ENCODE data around the gene ANGPTL8. TPM values are rescaled to one million over a fixed set of nuclear protein-coding genes. Genes with fewer than 3 reads are reported as not detected.

ANGPTL8 gene
- total and polyA plus RNA-seq, 9 of the 15 experiments (the other 6 are each of a cell fraction or from before 2014, with no cell fraction given) = not detected

DNA sequence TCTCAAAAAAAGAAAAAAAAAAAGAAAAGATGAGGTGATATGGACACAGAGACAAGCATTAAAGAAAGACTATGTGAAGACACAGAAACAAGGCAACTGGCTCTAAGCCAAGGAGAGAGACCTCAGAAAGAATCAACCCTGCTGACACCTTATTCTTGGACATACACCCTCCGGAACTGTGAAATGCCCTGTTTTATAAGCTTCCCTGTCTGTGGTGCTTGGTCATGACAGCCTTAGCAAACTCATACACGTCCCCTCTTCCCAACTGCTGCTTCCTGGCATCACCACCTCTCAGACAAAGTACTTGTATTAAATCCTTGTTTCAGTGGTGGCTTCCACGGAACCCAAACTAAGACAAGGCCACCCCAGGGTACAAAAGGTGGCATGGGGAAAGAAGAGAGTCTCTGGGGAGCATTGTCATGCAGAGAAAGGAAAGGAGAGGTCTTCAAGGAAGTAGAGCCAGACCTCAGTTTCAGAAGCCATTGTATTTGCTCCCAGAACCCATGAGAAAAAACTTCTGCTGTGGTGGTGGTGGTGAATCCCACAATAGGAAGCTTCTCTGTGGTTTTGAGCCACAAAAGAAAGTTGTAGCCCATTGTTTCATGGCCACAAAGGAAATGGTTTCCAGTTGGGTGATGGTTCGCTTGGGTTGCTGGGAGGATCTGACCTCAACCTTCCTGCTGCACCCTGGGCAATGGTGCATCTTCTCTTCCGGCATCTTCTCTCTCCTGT lies 40.3 kb downstream of the ANGPTL8 start:
- H3K9ac ChIP-seq (ENCODE audit: insufficient read depth in 1 of 2, low read depth in 2 of 2, low read length in 2 of 2) = no peak overlapping the region
- ChIA-PET CTCF (ENCODE audit: low intra/inter-chr PET ratio) (no interaction called here), POLR2A (interaction anchor here (0.6 kb wide), 1 partner anchor 129 kb away, joined by 4 read pairs; no protein-coding TSS in a partner anchor)
- in situ Hi-C loops (cut with MboI) = no loop called here
- no peaks in the 10 kb centered on the region for H3K79me2 ChIP-seq (ENCODE audit: control insufficient read depth, insufficient read depth, low read length)
- no peak overlapping the region for H3K27ac ChIP-seq (ENCODE audit: extremely low read depth, low read depth, low read length)
- 6% methylated on average over 4 of the region's 5 CpGs for WGBS (ENCODE audit: insufficient coverage, low coverage, missing lambda C conversion rate)
- H3K9me1 ChIP-seq (ENCODE audit: control insufficient read depth, insufficient read depth, low read length) = no peaks in the 10 kb centered on the region
- peaks cover 8 to 48% of the 10 kb centered on the region in 2 experiments; a peak in 4 of 5 replicates for H3K27me3 ChIP-seq (ENCODE audit: control insufficient read depth in 2 of 2, insufficient read depth in 2 of 2, low read length in 2 of 2)
- H4K20me1 ChIP-seq (replicated peaks; ENCODE audit: control insufficient read depth, insufficient read depth, low read length) = no peaks in the 10 kb centered on the region
- FAIRE-seq = no peak
- ATAC-seq = no peak
- H3K36me3 ChIP-seq (ENCODE audit: control insufficient read depth, insufficient read depth, low read length) = no peaks in the 10 kb centered on the region
- BruUV-seq (replicated peaks) = no TSS peak
- no peaks in the 10 kb centered on the region for H3K9me3 ChIP-seq (replicated peaks; ENCODE audit: control insufficient read depth, insufficient read depth, low read depth, low read length)
- no peak for DNase-seq (ENCODE audit: extremely low read depth in 1 of 4, low spot score in 3 of 4)
- H3K4me2 ChIP-seq (ENCODE audit: insufficient read depth, low read length) = no peak overlapping the region
- no peak overlapping the region for H3K4me3 ChIP-seq
- intact Hi-C loops (cut with micrococcal nuclease) = no loop called here
- TF ChIP-seq, protein P1, sequence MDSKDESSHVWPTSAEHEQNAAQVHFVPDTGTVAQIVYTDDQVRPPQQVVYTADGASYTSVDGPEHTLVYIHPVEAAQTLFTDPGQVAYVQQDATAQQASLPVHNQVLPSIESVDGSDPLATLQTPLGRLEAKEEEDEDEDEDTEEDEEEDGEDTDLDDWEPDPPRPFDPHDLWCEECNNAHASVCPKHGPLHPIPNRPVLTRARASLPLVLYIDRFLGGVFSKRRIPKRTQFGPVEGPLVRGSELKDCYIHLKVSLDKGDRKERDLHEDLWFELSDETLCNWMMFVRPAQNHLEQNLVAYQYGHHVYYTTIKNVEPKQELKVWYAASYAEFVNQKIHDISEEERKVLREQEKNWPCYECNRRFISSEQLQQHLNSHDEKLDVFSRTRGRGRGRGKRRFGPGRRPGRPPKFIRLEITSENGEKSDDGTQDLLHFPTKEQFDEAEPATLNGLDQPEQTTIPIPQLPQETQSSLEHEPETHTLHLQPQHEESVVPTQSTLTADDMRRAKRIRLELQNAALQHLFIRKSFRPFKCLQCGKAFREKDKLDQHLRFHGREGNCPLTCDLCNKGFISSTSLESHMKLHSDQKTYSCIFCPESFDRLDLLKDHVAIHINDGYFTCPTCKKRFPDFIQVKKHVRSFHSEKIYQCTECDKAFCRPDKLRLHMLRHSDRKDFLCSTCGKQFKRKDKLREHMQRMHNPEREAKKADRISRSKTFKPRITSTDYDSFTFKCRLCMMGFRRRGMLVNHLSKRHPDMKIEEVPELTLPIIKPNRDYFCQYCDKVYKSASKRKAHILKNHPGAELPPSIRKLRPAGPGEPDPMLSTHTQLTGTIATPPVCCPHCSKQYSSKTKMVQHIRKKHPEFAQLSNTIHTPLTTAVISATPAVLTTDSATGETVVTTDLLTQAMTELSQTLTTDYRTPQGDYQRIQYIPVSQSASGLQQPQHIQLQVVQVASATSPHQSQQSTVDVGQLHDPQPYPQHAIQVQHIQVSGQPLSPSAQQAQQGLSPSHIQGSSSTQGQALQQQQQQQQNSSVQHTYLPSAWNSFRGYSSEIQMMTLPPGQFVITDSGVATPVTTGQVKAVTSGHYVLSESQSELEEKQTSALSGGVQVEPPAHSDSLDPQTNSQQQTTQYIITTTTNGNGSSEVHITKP (IDR thresholded peaks at IDR 0.05; ENCODE audit: partially characterized antibody) = peak; percentile 25
- TF ChIP-seq NFIC (IDR thresholded peaks at IDR 0.05) (peak; percentile 75), KLF16 (IDR thresholded peaks at IDR 0.05) (no peak), SMARCA4 (IDR thresholded peaks at IDR 0.05) (no peak), HDAC2 (IDR thresholded peaks at IDR 0.05) (no peak), PCBP2 (IDR thresholded peaks at IDR 0.05; ENCODE audit: low read depth, low read length, poor library complexity, severe bottlenecking) (no peak), NFYB (IDR thresholded peaks at IDR 0.05; ENCODE audit: extremely low read depth, insufficient read length) (no peak), ZNF282 (CRISPR knock-in tag; IDR thresholded peaks at IDR 0.05) (no peak), SOX6 (IDR thresholded peaks at IDR 0.05) (peak; percentile 24; the same call in 1 of the 2 replicates)
- TF ChIP-seq, protein P2, sequence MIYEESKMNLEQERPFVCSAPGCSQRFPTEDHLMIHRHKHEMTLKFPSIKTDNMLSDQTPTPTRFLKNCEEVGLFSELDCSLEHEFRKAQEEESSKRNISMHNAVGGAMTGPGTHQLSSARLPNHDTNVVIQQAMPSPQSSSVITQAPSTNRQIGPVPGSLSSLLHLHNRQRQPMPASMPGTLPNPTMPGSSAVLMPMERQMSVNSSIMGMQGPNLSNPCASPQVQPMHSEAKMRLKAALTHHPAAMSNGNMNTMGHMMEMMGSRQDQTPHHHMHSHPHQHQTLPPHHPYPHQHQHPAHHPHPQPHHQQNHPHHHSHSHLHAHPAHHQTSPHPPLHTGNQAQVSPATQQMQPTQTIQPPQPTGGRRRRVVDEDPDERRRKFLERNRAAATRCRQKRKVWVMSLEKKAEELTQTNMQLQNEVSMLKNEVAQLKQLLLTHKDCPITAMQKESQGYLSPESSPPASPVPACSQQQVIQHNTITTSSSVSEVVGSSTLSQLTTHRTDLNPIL (CRISPR knock-in tag; IDR thresholded peaks at IDR 0.05) = no peak
- TF ChIP-seq, protein P3, sequence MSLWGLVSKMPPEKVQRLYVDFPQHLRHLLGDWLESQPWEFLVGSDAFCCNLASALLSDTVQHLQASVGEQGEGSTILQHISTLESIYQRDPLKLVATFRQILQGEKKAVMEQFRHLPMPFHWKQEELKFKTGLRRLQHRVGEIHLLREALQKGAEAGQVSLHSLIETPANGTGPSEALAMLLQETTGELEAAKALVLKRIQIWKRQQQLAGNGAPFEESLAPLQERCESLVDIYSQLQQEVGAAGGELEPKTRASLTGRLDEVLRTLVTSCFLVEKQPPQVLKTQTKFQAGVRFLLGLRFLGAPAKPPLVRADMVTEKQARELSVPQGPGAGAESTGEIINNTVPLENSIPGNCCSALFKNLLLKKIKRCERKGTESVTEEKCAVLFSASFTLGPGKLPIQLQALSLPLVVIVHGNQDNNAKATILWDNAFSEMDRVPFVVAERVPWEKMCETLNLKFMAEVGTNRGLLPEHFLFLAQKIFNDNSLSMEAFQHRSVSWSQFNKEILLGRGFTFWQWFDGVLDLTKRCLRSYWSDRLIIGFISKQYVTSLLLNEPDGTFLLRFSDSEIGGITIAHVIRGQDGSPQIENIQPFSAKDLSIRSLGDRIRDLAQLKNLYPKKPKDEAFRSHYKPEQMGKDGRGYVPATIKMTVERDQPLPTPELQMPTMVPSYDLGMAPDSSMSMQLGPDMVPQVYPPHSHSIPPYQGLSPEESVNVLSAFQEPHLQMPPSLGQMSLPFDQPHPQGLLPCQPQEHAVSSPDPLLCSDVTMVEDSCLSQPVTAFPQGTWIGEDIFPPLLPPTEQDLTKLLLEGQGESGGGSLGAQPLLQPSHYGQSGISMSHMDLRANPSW (CRISPR knock-in tag; IDR thresholded peaks at IDR 0.05) = no peak
- TF ChIP-seq, protein P4, sequence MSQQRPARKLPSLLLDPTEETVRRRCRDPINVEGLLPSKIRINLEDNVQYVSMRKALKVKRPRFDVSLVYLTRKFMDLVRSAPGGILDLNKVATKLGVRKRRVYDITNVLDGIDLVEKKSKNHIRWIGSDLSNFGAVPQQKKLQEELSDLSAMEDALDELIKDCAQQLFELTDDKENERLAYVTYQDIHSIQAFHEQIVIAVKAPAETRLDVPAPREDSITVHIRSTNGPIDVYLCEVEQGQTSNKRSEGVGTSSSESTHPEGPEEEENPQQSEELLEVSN (IDR thresholded peaks at IDR 0.05; ENCODE audit: borderline replicate concordance in 1 of 2, extremely low read depth in 1 of 2, insufficient read depth in 1 of 2, insufficient read length in 1 of 2, low read depth in 1 of 2, low read length in 1 of 2, poor library complexity in 1 of 2, severe bottlenecking in 1 of 2) = no peak
- H2AFZ ChIP-seq (ENCODE audit: low read depth, low read length) = no peak overlapping the region
- no peaks in the 10 kb centered on the region; a peak in 1 of 5 replicates for H3K4me1 ChIP-seq (replicated peaks in 1 of 2; ENCODE audit: control insufficient read depth in 2 of 2, insufficient read depth in 2 of 2, low read length in 2 of 2)

Data from K562 (cell line).